ENCODE results near the gene SLC6A6. TPM values are rescaled to one million over a fixed set of nuclear protein-coding genes. Genes with fewer than 3 reads are reported as not detected.
A peak's percentile ranks its signal among the peaks of the same experiment; 100 is the strongest.

SLC6A6 gene
- total and polyA plus RNA-seq, 11 donors: 9.1 to 121 (median 34.9) TPM

GRCh38 chr3:14418296-14419250, 16.2 kb downstream of the SLC6A6 start:
- no peak for TF ChIP-seq CTCF (IDR thresholded peaks at IDR 0.05)
- no peak for TF ChIP-seq POLR2A (IDR thresholded peaks at IDR 0.05)
- 80 to 87% (median 83%) methylated on average over 16 to 17 of the region's 17 CpGs for WGBS, 4 donors
- Histone ChIP-seq H3K4me3 (no peak overlapping the region), H3K9me3 (no peaks in the 10 kb centered on the region), H3K27ac (peak overlapping the region in 1 of 12 donors; percentile 50), H3K36me3 (peaks cover 0 to 72% (median 36%) of the 10 kb centered on the region in 9 donors), H3K27me3 (peaks cover 0 to 12% (median 0%) of the 10 kb centered on the region in 9 donors), H3K4me1 (peaks cover 0 to 50% (median under 1%) of the 10 kb centered on the region in 12 donors)
- peak in 2 of 4 donors; percentile 8 to 25 for ATAC-seq
- intact Hi-C loops (cut with DNase I): no loop called here
- DNase-seq: peak in 1 of 5 donors; percentile 50

GRCh38 chr3:14422016-14422963, 19.9 kb downstream of the SLC6A6 start:
- WGBS, 4 donors: 88 to 92% (median 90%) methylated on average over 12 to 14 of the region's 14 CpGs
- Histone ChIP-seq H3K4me1 (peaks cover 0 to 71% (median 3%) of the 10 kb centered on the region in 12 donors), H3K36me3 (peaks cover 0 to 63% (median 24%) of the 10 kb centered on the region in 9 donors), H3K4me3 (no peak overlapping the region), H3K27ac (no peak overlapping the region), H3K9me3 (no peaks in the 10 kb centered on the region), H3K27me3 (peaks cover 0 to 19% (median 0%) of the 10 kb centered on the region in 9 donors)
- ATAC-seq (no peak), DNase-seq (no peak)
- TF ChIP-seq CTCF (IDR thresholded peaks at IDR 0.05): no peak
- no peak for TF ChIP-seq POLR2A (IDR thresholded peaks at IDR 0.05)
- intact Hi-C loops (cut with DNase I): no loop called here

DNA sequence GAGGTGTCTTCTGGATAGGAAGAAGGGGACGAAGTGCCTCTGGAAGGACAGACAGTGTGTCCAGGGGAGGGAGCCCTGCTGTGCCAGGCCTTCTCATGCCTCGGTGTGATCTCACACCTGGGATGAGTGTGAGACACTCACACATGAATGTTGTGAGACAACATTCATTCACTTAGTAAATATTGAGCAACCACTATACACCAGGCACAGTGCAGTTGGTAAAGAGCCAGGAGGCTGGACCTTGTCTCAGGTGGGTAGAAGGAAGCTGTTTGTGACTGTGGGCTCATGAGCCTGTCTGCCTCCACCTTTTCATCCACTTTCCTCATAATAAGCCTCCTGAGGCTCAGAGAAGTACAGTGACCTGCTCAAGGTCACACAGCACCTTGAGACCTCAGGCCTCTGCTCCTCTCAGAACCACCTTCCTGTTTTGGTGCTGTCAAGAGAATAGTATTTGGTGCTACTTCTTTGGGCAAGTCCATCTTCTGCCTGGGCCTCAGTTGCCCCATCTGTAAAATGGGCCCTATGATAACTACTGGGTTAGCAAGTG, 20.9 kb downstream of the SLC6A6 start:
- intact Hi-C loops (cut with DNase I): no loop called here
- DNase-seq (no peak), ATAC-seq (no peak)
- 79 to 87% (median 82%) methylated on average over 2 of the region's 2 CpGs for WGBS, 4 donors
- Histone ChIP-seq H3K27ac (peak overlapping the region in 1 of 12 donors; percentile 27), H3K9me3 (no peaks in the 10 kb centered on the region), H3K36me3 (peaks cover 0 to 56% (median 19%) of the 10 kb centered on the region in 9 donors), H3K4me1 (peaks cover 0 to 74% (median 3%) of the 10 kb centered on the region in 12 donors), H3K4me3 (no peak overlapping the region), H3K27me3 (peaks cover 0 to 19% (median 0%) of the 10 kb centered on the region in 9 donors)
- TF ChIP-seq POLR2A (IDR thresholded peaks at IDR 0.05): no peak
- TF ChIP-seq CTCF (IDR thresholded peaks at IDR 0.05): no peak
